Stimulated activated CD8-positive, alpha-beta memory T cell treated with anti-CD3 and anti-CD28 coated beads, Interleukin-15, amount 100 ng/mL, for 48 hours (primary cell): Measurements from ENCODE around the gene RAP1B.

Source experiments
- DNase-seq, 2 donors: peaks; one replicate each; pipeline ENCODE4 v3.0.0-alpha.2; 2020; ENCODE audit warnings: low read depth in 2 of 2

RAP1B gene

DNA sequence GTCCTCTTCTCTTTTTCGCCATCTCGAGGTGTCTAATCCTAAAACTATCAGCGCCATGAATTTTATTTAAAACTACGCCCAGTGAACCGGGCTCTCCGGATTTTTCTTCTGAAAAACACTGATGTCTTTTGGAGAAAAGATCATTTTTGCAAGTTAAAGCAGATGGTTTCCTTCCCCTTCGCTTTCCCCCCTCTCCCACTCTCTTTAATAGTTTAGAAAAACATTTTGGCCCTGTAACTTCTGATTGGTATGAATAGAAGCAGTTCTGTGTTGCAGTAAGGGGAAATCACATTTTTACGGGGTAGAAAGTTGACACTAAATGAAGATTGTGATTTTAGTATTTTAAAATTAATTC, 1.1 kb downstream of the RAP1B start:
- no peak for DNase-seq

DNA sequence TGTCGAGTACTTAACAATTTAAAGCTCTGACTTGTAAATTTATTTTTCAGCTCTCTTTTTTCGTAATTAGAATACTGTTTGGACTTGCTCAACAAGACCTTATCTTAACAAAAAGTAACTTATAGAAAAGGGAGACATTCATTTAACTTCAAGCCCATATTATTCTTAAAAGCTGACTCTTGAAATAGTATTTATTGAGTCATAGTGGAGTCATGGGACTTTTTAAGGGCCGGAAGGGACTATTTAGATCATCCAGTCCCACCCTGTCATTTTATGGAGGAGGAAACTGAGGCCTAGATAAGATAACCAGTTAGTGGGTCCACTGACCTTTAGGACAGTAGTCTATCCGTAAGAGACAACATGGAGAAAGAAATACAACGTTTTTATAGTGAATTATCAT, 1.5 kb downstream of the RAP1B start:
- no peak for DNase-seq

DNA sequence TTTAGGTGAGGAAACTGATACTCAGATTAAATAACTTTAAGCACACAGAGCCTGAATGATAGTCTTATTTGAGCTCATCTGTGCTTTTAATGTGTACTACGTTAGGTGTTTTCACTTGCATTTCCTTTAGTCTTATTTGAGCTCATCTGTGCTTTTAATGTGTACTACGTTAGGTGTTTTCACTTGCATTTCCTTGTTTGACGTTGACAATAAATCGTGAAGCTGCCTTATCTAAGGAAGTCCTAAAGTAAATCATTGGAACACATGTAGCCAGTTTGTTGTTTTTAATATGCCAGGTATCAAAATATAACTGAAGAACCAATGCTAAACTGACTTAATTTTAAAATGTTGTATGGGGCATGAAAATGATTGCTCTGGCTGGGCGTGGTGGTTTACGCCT, 2.0 kb downstream of the RAP1B start:
- no peak for DNase-seq

DNA sequence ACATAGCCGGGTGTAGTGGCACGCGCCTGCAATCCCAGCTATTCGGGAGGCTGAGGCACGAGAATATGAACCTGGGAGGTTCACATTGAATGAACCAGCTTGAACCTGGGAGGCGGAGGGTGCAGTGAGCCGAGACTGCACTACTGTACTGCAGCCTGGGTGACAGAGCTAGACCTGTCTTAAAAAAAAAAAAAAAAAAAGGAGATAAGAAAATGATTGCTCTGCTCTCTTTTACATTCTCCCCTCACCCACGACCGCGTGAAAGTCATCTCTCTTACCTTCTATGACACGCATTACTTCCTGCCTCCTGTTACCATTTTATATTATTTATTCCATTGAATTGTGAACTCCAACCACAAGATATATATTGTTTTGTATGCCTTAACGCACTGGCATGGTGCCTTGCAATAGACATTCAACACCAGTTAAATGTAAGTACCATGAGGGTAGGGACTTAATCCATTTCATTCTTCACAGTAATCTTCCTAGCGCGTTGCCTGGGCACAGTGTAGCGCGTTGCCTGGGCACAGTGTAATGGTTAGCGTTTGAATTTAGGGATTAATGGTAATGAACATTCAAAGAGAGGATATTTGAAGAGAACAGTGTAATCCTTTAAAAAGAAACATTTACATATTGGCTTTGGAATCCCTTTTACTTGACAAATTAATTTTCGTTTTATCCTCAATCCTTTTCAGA, 2.7 kb downstream of the RAP1B start:
- DNase-seq: no peak

DNA sequence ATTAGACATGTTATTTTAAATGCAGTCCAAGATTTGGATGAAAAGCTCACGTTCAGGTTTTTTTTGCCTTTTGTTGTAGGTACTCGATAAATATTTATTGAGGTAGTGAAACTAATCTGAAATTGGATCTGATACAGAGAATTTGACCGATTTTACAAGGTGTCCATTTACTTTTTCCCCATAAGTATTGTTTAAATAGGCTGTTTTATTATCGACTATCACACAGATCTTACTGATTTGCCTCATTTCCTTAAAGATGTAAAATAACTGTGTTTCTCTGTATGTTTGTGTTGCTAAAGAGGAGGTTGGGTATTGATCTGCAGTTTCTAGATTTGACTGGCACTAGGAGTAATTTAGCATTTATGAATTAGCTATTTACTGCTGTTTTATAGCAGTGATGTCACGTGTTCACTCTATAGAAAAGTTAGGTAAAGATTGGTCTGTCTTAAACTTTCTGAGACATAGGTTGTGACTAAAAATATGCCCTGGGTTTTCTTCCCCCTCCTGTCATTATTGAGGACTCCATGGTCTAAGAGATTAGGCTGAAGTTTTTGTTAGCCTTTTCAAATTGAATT, 3.5 kb downstream of the RAP1B start:
- DNase-seq: no peak

DNA sequence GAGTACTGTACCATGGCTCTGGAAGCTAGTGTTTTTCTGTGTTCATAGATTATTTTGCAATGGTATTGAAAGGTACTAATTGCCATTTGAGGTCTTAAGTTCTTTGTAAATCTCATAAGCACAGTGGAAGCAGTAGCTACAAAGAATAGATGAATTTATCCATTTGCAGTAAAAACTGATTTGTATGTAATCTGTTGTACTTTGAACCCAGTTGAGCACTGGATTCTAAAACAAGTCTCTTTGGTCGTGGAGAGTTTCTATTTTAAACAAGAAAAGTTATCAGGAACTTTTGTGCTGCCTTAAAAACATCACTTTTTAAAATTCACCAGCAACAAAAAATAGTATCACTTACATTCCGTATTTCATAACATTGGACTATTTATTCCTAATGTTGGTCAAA, 4.1 kb downstream of the RAP1B start:
- DNase-seq: no peak

DNA sequence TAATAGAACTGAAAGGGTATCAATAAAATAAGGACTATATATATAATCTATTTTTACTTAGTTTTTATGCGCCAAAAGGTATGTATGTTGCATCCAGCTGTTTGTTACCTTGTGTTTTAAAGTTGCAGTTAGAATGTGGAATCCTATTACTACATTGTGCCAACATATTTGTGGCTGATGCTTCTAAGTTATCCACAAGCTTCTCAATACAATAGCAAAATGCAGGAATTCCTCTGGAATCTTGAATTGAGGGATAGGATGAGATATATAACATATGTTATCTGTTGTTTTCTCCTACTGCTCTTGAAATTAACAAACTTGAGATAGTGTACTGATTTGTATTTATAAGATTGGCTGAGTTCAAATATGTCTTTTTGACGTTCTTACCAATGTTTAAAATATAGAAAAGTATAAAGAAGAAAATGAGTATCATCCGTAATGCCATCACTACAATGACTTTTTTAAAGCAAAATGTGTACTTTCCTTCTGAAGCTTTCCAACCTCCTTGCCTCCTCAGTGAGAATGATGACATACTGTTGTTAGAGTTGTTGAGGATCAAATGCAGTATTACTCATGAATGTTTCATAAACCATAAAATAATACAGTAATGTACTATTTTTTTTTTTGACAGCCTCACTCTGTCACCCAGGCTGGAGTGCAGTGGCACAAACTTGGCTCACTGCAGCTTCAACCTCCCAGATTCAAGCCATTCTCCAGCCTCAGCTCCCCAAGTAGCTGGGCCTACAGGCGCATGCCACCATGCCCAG, 6.6 kb downstream of the RAP1B start:
- no peak for DNase-seq

DNA sequence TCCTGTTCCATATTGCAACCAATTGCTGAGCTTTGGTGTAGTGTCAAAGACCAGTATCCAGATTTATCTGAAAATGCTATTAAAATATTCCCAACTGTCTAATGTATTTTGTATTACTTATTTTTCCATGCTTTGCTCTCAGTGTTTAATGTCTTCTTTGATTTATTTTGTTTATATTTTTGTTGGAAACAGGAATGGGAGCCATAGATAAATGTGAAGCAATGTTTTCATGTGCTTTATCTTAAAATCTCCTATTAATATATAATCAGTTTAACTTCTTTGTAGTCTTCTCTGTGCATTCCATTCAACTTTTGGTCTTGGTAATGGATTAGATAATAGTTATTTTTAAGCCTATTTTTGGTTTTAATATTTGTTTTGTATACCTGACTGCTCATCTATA, 8.8 kb downstream of the RAP1B start:
- DNase-seq: no peak

DNA sequence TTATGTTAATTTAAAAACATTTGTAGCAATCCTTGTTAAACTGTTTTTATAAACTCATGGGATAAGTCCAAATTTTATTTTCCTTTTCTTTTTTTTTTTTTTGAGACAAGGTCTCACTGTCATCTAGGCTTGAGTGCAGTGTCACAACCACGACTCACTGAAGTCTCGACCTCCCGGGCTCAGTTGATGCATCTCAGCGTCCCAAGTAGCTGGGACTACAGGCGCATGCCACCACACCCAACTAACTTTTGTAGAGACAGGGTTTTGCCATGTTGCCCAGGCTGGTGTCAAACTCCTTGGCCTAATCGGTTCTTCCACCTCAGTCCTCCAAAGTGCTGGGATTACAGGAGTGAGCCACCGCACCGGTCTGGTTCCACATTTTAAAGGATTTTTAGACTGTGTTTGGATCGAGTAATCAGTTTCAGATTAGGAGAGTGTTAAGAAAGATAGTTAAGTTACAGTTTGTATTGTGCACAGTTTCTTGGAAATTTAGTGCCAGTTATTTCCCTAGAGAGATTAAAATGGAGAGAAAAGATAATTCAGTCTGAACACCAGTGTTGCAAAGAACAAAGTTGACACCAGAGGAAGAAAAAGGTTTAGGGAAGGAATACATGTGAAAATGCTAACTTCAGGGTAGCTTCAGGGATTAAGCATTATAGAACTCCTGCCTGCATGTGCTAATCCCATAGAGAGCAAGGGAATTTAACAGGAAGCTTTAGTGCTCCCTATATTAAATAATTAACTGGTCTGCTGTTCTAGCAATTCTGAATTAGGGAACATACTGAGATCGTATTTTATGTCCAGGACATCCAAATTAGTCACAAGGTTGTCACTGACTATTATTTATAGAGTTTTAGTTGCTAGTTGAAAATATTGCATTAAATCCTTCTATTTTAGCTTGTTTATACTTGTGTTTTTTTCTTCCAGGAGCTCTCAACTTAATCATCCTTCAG, 10.1 kb downstream of the RAP1B start:
- DNase-seq: no peak

DNA sequence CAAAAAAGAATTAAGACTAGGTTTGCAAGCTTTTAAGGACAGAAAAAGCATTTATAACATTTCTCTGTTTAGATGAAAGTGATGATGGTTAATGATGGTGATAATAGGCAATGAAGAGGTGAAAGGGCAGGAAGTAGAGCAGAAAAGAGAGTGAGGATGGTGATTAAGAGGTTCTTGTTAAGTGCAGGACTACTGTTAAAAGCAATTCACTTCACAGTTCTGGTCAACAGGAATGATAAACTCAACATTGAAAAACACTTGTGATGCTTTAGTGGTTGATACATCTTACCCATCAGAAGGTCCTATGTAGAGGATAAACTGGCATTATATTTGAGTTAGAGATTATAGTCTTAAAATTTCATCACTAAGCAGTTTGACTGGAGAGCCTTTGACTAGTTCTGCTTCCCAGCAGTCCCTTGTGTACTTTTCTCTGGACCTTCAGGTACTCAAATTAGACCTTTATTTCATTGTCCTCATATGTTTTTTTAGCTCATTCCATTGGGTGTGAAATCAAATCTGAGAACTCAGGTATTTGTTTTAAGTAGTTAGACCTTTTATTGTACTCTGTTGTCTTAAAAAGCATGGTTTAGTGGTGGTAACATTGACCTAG, 10.9 kb downstream of the RAP1B start:
- no peak for DNase-seq

DNA sequence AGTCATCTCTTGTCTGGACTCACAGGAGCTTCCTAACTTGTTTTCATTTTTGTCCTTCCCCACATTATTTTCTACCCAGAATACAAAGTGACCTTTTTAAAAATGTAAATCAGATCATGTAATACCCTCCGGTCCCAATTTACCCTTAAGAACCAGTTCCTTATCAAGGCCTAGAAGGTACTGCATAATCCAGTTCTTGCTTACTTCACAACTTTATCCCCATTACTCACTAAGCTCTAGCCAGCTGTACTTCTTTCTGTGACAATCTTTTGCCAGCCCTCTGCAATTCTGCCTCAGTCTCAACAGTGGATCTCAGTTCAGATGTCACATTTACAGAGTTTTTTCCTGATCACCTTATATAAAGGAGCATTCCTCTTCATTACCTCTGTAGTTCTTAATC, 11.6 kb downstream of the RAP1B start:
- no peak for DNase-seq

DNA sequence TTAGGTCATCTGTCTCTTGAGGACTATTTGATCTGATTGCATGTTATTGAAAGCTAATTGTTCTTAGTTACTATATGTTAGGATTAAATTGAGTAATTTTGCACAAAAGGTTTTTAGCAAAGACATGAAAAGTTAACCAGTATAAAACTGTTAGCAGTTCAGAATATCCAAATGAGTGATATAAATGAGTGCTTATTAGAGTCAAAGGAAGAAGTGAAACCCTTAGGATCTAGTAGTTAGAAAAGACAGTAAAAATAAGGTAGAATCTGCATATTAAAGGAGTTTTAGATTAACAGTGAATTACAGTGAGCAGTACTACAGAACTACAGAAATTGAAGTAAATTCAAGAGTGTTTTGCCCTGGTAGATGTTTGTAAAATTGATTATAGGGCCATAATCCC, 12.4 kb downstream of the RAP1B start:
- DNase-seq: no peak

DNA sequence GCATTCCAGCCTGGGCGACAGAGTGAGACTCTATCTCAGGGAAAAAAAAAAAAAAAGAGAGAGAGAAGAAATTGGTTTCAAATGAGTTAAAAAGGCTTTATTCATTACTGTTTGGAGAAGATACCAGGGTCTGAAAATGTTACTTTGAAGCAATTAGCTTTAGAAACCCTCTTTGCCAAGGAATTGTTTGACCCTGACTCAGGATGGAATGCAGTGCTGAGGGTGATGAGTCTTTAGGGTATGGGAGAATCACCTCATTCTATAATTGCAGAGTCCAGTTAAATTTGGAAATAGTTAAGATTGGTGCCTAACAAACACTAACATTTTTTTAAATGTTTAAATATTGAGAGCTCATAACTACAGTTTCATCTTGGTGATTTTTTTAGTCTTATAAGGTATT, 13.3 kb downstream of the RAP1B start:
- DNase-seq: no peak

DNA sequence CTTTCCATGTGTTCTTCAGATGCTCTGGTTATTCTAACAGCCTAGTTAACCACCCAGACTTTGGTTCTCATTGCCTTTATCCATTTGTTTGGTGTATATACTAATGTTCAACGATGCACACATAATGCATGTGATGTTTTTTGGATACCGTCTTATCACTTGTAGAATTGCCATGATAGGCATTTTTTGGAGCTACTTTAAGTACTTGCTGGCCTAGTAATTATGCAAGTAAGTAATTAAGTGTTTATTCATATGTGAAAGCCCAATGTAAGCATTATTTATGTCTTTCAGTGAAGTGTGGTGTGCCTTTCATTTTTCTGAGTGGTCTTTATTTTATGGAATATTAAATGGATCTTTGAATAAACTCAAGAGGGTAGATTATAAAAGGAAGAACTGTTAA, 14.2 kb downstream of the RAP1B start:
- DNase-seq: no peak

DNA sequence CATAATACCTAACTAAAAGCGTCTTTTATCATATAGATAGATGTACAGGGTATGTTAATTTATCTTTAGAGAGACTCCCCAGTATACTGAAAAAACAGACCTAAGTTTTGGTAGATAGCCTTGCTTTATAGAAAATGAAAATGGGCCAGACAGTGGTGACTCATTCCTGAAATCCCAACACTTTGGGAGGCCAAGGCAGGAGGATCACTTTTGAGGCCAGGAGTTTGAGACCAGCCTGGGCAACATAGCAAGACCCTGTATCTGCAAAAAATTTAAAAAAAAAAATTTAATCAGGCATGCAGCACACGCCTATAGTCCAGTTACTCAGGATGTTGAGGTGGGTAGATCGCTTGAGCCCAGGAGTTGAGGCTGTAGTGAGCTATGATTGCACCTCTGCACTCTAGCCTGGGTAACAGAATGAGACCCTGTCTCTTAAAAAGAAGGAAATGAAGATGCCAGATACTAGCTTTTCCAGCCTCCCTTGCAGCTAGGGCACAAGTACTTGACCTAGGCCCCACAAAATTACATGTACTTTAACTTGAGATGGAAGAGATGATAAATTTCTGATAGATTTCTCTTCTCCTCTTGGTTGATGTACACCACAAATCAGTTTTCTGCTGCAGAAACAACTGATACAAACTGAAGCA, 17.1 kb downstream of the RAP1B start:
- DNase-seq: no peak

DNA sequence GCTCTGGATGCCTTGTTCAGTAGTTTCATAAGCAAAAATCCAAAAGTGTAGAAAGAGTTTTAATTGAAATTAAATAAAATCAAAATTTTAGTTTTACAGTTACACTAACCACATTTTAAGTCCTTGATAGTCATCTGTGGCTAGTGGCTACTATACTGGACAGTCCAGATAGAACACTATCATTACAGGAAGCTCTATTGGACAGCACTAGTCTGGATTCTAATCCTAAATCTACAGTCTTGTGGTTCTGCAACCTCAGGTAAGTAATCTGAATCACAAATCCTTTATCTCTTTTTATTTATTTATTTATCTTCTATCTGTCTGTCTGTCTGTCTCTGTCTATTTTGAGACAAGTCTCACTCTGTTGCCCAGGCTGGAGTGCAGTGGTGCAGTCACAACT, 18.0 kb downstream of the RAP1B start:
- DNase-seq: no peak

DNA sequence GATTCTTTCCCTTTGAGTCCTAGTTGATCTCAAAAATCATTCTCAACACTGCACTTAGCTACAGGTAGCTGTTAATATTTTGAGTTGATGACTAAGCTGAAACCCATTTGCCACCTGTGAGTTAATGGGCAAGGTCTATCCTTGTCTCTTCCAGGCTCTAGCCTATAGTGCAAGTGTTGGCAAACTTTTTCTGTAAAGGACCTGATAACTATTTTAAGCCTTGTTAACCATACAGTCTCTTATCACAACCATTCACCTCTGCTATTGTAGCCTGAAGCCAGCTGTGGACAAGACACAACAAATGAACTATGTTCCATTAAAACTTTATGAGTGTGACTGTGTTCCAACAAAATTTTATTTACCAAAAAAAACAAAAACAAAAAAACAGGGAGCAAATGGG, 19.4 kb downstream of the RAP1B start:
- DNase-seq: no peak

DNA sequence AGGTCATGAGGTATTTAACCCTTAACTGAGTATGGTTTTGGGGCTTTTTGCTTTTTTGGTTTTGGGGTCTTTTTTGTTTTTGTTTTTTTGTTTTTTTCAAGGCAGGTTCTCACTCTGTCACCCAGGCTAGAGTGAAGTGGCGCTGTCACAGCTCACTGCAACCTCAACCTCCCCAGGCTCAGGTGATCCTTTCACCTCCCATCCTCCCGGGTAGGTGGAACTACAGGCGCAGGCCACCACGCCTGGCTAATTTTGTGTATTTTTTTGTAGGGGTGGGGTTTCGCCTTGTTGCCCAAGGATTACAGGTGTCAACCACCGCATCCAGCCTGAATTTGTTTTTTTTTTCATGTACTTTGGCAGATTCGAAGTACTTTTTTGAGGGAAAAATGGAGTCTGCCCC, 19.9 kb downstream of the RAP1B start:
- DNase-seq: no peak

DNA sequence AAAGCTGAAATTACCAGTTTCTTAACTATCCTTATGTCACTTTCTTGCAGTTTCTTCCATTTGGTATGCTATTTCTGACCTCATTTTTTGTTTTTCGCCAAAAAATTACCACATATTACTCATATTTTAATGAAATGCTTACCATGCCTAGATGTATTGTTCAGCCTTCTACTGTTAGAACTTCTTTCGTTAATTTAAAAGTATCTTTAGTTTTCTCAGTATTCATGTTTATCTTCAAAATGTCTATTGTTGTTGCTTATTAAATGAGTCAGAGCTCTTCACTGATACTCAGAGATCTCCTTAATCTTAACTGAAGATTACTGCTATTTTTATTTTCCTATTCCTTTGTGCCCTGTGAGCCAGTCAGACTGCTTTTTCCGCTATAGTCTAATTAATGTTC, 20.5 kb downstream of the RAP1B start:
- DNase-seq: no peak

DNA sequence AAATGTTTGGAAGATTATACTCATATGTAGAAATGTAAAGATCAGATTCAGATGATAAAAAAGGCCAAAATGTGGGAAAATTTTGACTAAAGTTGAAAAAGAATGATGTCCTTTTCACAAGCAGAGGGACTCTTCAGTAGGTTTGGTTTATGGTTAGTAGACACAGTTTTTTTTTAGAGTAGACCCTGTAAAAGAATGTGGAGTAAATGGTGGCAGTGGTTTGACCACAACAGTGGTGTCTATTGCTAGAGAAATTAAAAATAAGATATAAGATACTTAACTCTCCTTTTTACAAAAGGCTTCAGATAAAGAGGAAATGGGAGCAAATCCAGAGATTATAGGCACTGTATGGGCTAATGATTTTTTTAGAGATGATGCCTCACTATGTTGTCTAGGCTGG, 21.8 kb downstream of the RAP1B start:
- DNase-seq: no peak
